H4 (cell line): ENCODE data around the gene FAM89B. TPM values are rescaled to one million over a fixed set of nuclear protein-coding genes. Genes with fewer than 3 reads are reported as not detected.
"Not testable (repeated sequence)": the region's sequence is repeated elsewhere in the genome, so short reads cannot be mapped to it uniquely, and the experiment has no call there.

ENCODE experiments used
- DNase-seq: peaks from one replicate; pipeline ENCODE4 v3.0.0-alpha.2; 2015; ENCODE audit warnings: low spot score
- total RNA-seq: library from RNA; depleted of rRNA; stranded (reverse); fragments of >200 nt; shearing (Covaris generic); gene quantifications from 2 replicates; pipeline ENCODE4 v1.2.3, GENCODE V29; 2014; rRNA removed

FAM89B gene
- total RNA-seq, result 27.5 and 43.1 TPM in 2 replicates

GRCh38 chr11:65572356-65573051 is at the start of gene FAM89B:
FAM89B (plus strand) TSS chr11:65572538; CDS start chr11:65572670, 132 bp downstream.
- peak; percentile 76 for DNase-seq

GRCh38 chr11:65522718-65523630 is 49.4 kb upstream of the FAM89B start:
- not testable (repeated sequence) for DNase-seq

GRCh38 chr11:65523631-65523968 is 48.7 kb upstream of the FAM89B start:
- DNase-seq, result not testable (repeated sequence)

- no peak for DNase-seq
These were observed 48.2 kb upstream of the FAM89B start for GRCh38 chr11:65524014-65524740.

GRCh38 chr11:65524741-65525545 is 47.4 kb upstream of the FAM89B start, which contains the start of gene SCYL1:
SCYL1 (plus strand) TSS chr11:65525083; CDS start chr11:65525154, 71 bp downstream.
- no peak for DNase-seq

- no peak for DNase-seq
These were observed 46.5 kb upstream of the FAM89B start for GRCh38 chr11:65525546-65526480.

GRCh38 chr11:65526744-65527143 is 45.6 kb upstream of the FAM89B start:
- no peak for DNase-seq

- no peak for DNase-seq
These were observed 43.5 kb upstream of the FAM89B start for GRCh38 chr11:65528819-65529350.

- DNase-seq, result no peak
These were observed 42.7 kb upstream of the FAM89B start for GRCh38 chr11:65529475-65530156.

- no peak for DNase-seq
These were observed 42.2 kb upstream of the FAM89B start for GRCh38 chr11:65530157-65530496.

GRCh38 chr11:65532388-65533064 is 39.8 kb upstream of the FAM89B start:
- DNase-seq, result no peak

GRCh38 chr11:65535102-65535501 is 37.2 kb upstream of the FAM89B start:
- DNase-seq, result no peak

GRCh38 chr11:65536412-65537295 is 35.7 kb upstream of the FAM89B start:
- DNase-seq, result no peak

GRCh38 chr11:65537296-65537597 is 35.1 kb upstream of the FAM89B start:
- no peak for DNase-seq

GRCh38 chr11:65537620-65538231 is 34.6 kb upstream of the FAM89B start:
- no peak for DNase-seq

GRCh38 chr11:65538232-65538914 is 34.0 kb upstream of the FAM89B start:
- DNase-seq, result no peak
